Activated B cell treated with CpG ODN at 0.5 μM for 24 hours (primary cell): ENCODE data around the gene TSHZ2. TPM values are rescaled to one million over a fixed set of nuclear protein-coding genes. Genes with fewer than 3 reads are reported as not detected.

ENCODE experiments used
- ATAC-seq: fragments of 200-7000 bp; cut with Tn5 transposase; one replicate; pipeline ENCODE4 v1.10.0; 2021; ENCODE audit warnings: low read depth, mild to moderate bottlenecking, moderate library complexity
- CTCF ChIA-PET: fragments of 350-600 bp; sonication (Branson Sonifier 250); formaldehyde crosslinking; loops from one replicate; lab custom pipeline; 2021; ENCODE audit warnings: antibody characterized with exemption; lab: Charles Lee
- POLR2A ChIA-PET: fragments of 350-600 bp; sonication (Branson Sonifier 250); formaldehyde crosslinking; loops from one replicate; lab custom pipeline; 2021; ENCODE audit warnings: antibody characterized with exemption; lab: Charles Lee
- DNase-seq: peaks from one replicate; pipeline ENCODE4 v3.0.0; 2022
- H3K27ac Mint-ChIP-seq: one replicate; pipeline ENCODE4 v1.8.0; 2020; ENCODE audit warnings: mixed read lengths
- H3K27me3 Mint-ChIP-seq: one replicate; pipeline ENCODE4 v1.8.0; 2021; ENCODE audit warnings: mixed read lengths
- H3K36me3 Mint-ChIP-seq: one replicate; pipeline ENCODE4 v1.8.0; 2021; ENCODE audit warnings: low read depth, mixed read lengths
- H3K4me1 Mint-ChIP-seq: one replicate; pipeline ENCODE4 v1.8.0; 2021; ENCODE audit warnings: mixed read lengths
- H3K4me3 Mint-ChIP-seq: one replicate; pipeline ENCODE4 v1.8.0; 2020; ENCODE audit warnings: mild to moderate bottlenecking, mixed read lengths
- H3K9me3 Mint-ChIP-seq: one replicate; pipeline ENCODE4 v1.8.0; 2020; ENCODE audit warnings: mixed read lengths
- CTCF ChIP-seq: fragments of 200-600 bp; IDR thresholded peaks from one replicate; pipeline ENCODE4 v1.8.0; 2022; ENCODE audit warnings: antibody characterized with exemption, mild to moderate bottlenecking
- intact Hi-C: fragments of 100-400 bp; cut with micrococcal nuclease; formaldehyde crosslinking; loops from one replicate; pipeline ENCODE4 v1.15.1; 2024
- total RNA-seq: library from RNA; stranded (reverse); gene quantifications from 2 replicates; pipeline ENCODE4 v1.2.3, GENCODE V29; 2022

The TSHZ2 gene
- total RNA-seq, 1 donor from 2014 or later, result 1.7 TPM

- ChIA-PET POLR2A (no interaction called here), CTCF (interaction anchor here (1.8 kb wide), 1 partner anchor 361 kb away, joined by 5 read pairs; no protein-coding TSS in a partner anchor)
- no peak for TF ChIP-seq CTCF
- H3K9me3 Mint-ChIP-seq, result no peaks in the 10 kb centered on the region
- ATAC-seq (no peak), DNase-seq (no peak)
- H3K36me3 Mint-ChIP-seq, result no peaks in the 10 kb centered on the region
- H3K27me3 Mint-ChIP-seq, result no peaks in the 10 kb centered on the region
- H3K4me1 Mint-ChIP-seq, result peaks cover 6% of the 10 kb centered on the region
- no peak overlapping the region for H3K27ac Mint-ChIP-seq
- no peak overlapping the region for H3K4me3 Mint-ChIP-seq
- intact Hi-C loops, result no loop called here
These were observed 214.5 kb downstream of the TSHZ2 start for GRCh38 chr20:53186635-53187034.

GRCh38 chr20:53187392-53188068 lies 215.4 kb downstream of the TSHZ2 start:
- Mint-ChIP-seq H3K36me3 (no peaks in the 10 kb centered on the region), H3K9me3 (no peaks in the 10 kb centered on the region), H3K4me3 (no peak overlapping the region), H3K27ac (no peak overlapping the region), H3K4me1 (peaks cover 6% of the 10 kb centered on the region), H3K27me3 (no peaks in the 10 kb centered on the region)
- ChIA-PET CTCF (interaction anchor here (1.8 kb wide), 1 partner anchor 360 kb away, joined by 5 read pairs; no protein-coding TSS in a partner anchor), POLR2A (no interaction called here)
- DNase-seq (no peak), ATAC-seq (no peak)
- no peak for TF ChIP-seq CTCF
- intact Hi-C loops, result no loop called here

- Mint-ChIP-seq H3K27me3 (peaks cover 7% of the 10 kb centered on the region), H3K36me3 (no peaks in the 10 kb centered on the region), H3K9me3 (no peaks in the 10 kb centered on the region), H3K27ac (no peak overlapping the region), H3K4me3 (no peak overlapping the region), H3K4me1 (peaks cover 6% of the 10 kb centered on the region)
- TF ChIP-seq CTCF, result no peak
- CTCF ChIA-PET, result no interaction called here
- DNase-seq (no peak), ATAC-seq (no peak)
- POLR2A ChIA-PET, result no interaction called here
- intact Hi-C loops, result no loop called here
These were observed 218.1 kb downstream of the TSHZ2 start for GRCh38 chr20:53190225-53190624.

- no peak for TF ChIP-seq CTCF
- DNase-seq (no peak), ATAC-seq (no peak)
- no peaks in the 10 kb centered on the region for H3K36me3 Mint-ChIP-seq
- intact Hi-C loops, result no loop called here
- H3K4me1 Mint-ChIP-seq, result peaks cover 6% of the 10 kb centered on the region
- H3K27me3 Mint-ChIP-seq, result peaks cover 7% of the 10 kb centered on the region
- CTCF ChIA-PET, result no interaction called here
- no peak overlapping the region for H3K4me3 Mint-ChIP-seq
- H3K9me3 Mint-ChIP-seq, result no peaks in the 10 kb centered on the region
- H3K27ac Mint-ChIP-seq, result no peak overlapping the region
- POLR2A ChIA-PET, result interaction anchor here (0.7 kb wide), 1 partner anchor 28 kb away, joined by 7 read pairs; no protein-coding TSS in a partner anchor
These were observed 219.8 kb downstream of the TSHZ2 start for GRCh38 chr20:53191957-53192356.

DNA sequence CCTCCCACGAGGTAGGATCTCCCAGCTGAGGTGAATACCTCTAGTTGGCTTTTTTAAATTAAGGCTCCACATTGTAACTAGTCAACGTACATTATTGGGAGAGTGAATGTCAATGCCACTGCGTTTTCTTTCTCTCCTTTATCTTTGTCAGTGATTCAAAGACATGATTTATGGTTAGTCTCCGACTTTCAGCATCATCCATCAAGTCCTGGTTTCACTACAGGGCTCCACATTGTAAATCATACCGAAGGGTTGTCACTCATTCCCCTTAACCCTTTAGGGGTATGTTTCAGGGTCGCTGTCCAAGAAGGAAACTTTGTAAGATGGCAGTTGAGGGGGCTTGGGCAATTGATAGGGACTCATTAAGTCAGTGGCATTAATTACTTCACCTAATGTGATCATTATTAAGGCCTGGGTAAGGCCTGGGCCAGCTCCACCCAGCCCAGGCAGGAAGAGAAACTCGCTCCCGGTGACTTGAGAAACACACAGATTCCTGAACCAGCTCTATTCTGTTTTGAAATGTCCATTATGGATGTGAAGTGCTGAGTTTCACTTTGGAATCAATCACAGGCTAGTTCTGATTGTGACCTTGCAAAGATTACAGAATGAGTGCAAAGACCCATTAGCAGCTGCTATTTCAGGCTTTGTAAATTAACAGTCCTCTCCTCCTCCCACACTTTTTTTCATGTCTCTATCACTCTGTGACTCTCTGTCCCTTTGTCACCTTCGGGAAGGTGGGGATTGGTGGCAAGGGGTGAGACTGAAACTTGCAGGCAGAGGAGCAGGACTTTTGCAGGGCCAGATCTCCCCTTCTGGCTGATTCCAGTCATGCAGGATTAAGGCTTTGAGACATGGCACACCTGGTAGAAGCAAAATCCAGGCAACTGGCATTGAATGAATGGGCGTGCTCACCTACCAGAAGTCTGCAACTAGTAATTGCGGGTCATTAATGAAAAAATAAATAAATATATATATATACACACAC lies 222.4 kb downstream of the TSHZ2 start:
- DNase-seq, result no peak
- ATAC-seq, result no peak
- no peaks in the 10 kb centered on the region for H3K36me3 Mint-ChIP-seq
- H3K27ac Mint-ChIP-seq, result no peak overlapping the region
- intact Hi-C loops, result loop anchor here (5.0 kb wide), 1 partner anchor 542 kb away; no protein-coding TSS in a partner anchor
- no peaks in the 10 kb centered on the region for H3K9me3 Mint-ChIP-seq
- H3K4me1 Mint-ChIP-seq, result no peaks in the 10 kb centered on the region
- POLR2A ChIA-PET, result no interaction called here
- H3K27me3 Mint-ChIP-seq, result peaks cover 8% of the 10 kb centered on the region
- TF ChIP-seq CTCF, result no peak
- CTCF ChIA-PET, result no interaction called here
- no peak overlapping the region for H3K4me3 Mint-ChIP-seq
